WTC11 (cell line): ENCODE measurements around the gene HEBP1. TPM values are rescaled to one million over a fixed set of nuclear protein-coding genes. Genes with fewer than 3 reads are reported as not detected.

Source experiments
- ATAC-seq: fragments of 200-7000 bp; cut with Tn5 transposase; 2 replicates; pipeline ENCODE4 v1.10.0; 2021; ENCODE audit warnings: mild to moderate bottlenecking, moderate library complexity
- CTCF ChIA-PET: fragments of 300-600 bp; sonication (Branson Sonifier 250); formaldehyde crosslinking; loops from one replicate; lab custom pipeline; 2021; ENCODE audit warnings: antibody characterized with exemption; lab: Charles Lee
- POLR2A ChIA-PET: fragments of 350-600 bp; sonication (Branson Sonifier 250); formaldehyde crosslinking; loops from one replicate; lab custom pipeline; 2021; ENCODE audit warnings: antibody characterized with exemption; lab: Charles Lee
- DNase-seq: peaks from one replicate; pipeline ENCODE4 v3.0.0; 2021; ENCODE audit warnings: low spot score
- H3K27ac Mint-ChIP-seq: 2 replicates; pipeline ENCODE4 v1.8.0; 2021; ENCODE audit warnings: mixed read lengths
- H3K27me3 Mint-ChIP-seq: 2 replicates; pipeline ENCODE4 v1.8.0; 2021; ENCODE audit warnings: low read depth, mild to moderate bottlenecking, moderate library complexity, mixed read lengths
- H3K36me3 Mint-ChIP-seq: 2 replicates; pipeline ENCODE4 v1.8.0; 2021; ENCODE audit warnings: mixed read lengths
- H3K4me1 Mint-ChIP-seq: 2 replicates; pipeline ENCODE4 v1.8.0; 2022; ENCODE audit warnings: mixed read lengths
- H3K4me3 Mint-ChIP-seq: 2 replicates; pipeline ENCODE4 v1.8.0; 2021; ENCODE audit warnings: mild to moderate bottlenecking, moderate library complexity, mixed read lengths
- H3K9me3 Mint-ChIP-seq: 2 replicates; pipeline ENCODE4 v1.8.0; 2021; ENCODE audit warnings: mixed read lengths
- ATF1 ChIP-seq: sonication (generic); formaldehyde crosslinking; IDR thresholded peaks from 2 replicates; pipeline ENCODE4 v1.8.1; 2023; ENCODE audit warnings: mild to moderate bottlenecking, moderate library complexity, missing genetic modification reagents
- ATF2 ChIP-seq: sonication (generic); formaldehyde crosslinking; IDR thresholded peaks from 2 replicates; pipeline ENCODE4 v1.8.1; 2022; ENCODE audit warnings: low read depth, missing genetic modification reagents, borderline replicate concordance
- ATF3 ChIP-seq: sonication (generic); formaldehyde crosslinking; conservative IDR thresholded peaks from 2 replicates; pipeline ENCODE4 v1.8.1; 2022; ENCODE audit warnings: mild to moderate bottlenecking, missing genetic modification reagents
- E2F4 ChIP-seq: sonication (generic); formaldehyde crosslinking; IDR thresholded peaks from 2 replicates; pipeline ENCODE4 v1.8.1; 2022; ENCODE audit warnings: low read depth, mild to moderate bottlenecking, moderate library complexity, missing genetic modification reagents, borderline replicate concordance
- E2F5 ChIP-seq: sonication (generic); formaldehyde crosslinking; IDR thresholded peaks from 2 replicates; pipeline ENCODE4 v1.8.1; 2022; ENCODE audit warnings: mild to moderate bottlenecking, moderate library complexity, missing genetic modification reagents
- EMX1 ChIP-seq: fragments of 250-450 bp; sonication (Bioruptor Pico); IDR thresholded peaks from 2 replicates; pipeline ENCODE4 v1.8.0; 2021; ENCODE audit warnings: mild to moderate bottlenecking
- FOXP4 ChIP-seq: sonication (generic); formaldehyde crosslinking; IDR thresholded peaks from 2 replicates; pipeline ENCODE4 v1.8.0; 2022; ENCODE audit warnings: mild to moderate bottlenecking, missing genetic modification reagents
- IRF2 ChIP-seq: sonication (generic); formaldehyde crosslinking; IDR thresholded peaks from 2 replicates; pipeline ENCODE4 v1.8.0; 2022; ENCODE audit warnings: low read depth, missing genetic modification reagents, borderline replicate concordance
- MAX ChIP-seq: sonication (generic); formaldehyde crosslinking; IDR thresholded peaks from 2 replicates; pipeline ENCODE4 v1.8.0; 2022; ENCODE audit warnings: mild to moderate bottlenecking, missing genetic modification reagents
- MXD4 ChIP-seq: fragments of 250-450 bp; sonication (Bioruptor Pico); IDR thresholded peaks from 2 replicates; pipeline ENCODE4 v1.8.0; 2021; ENCODE audit warnings: mild to moderate bottlenecking, moderate library complexity, borderline replicate concordance
- NR2C2 ChIP-seq: sonication (generic); formaldehyde crosslinking; IDR thresholded peaks from 2 replicates; pipeline ENCODE4 v1.8.0; 2022; ENCODE audit warnings: mild to moderate bottlenecking, missing genetic modification reagents
- NR3C1 ChIP-seq: sonication (generic); formaldehyde crosslinking; conservative IDR thresholded peaks from 2 replicates; pipeline ENCODE4 v1.8.1; 2023; ENCODE audit warnings: low read depth, mild to moderate bottlenecking, missing genetic modification reagents
- OVOL2 ChIP-seq: fragments of 250-450 bp; sonication (Bioruptor Pico); IDR thresholded peaks from 2 replicates; pipeline ENCODE4 v1.9.0; 2021; ENCODE audit warnings: mild to moderate bottlenecking, borderline replicate concordance
- PRRX2 ChIP-seq: fragments of 250-450 bp; sonication (Bioruptor Pico); IDR thresholded peaks from 2 replicates; pipeline ENCODE4 v1.8.0; 2021; ENCODE audit warnings: mild to moderate bottlenecking
- RELA ChIP-seq: sonication (generic); formaldehyde crosslinking; IDR thresholded peaks from 2 replicates; pipeline ENCODE4 v1.8.1; 2022; ENCODE audit warnings: missing genetic modification reagents, mild to moderate bottlenecking, borderline replicate concordance
- SMAD3 ChIP-seq: sonication (generic); formaldehyde crosslinking; IDR thresholded peaks from 2 replicates; pipeline ENCODE4 v1.8.0; 2022; ENCODE audit warnings: missing genetic modification reagents, mild to moderate bottlenecking, borderline replicate concordance
- SMAD4 ChIP-seq: sonication (generic); formaldehyde crosslinking; IDR thresholded peaks from 2 replicates; pipeline ENCODE4 v1.8.0; 2022; ENCODE audit warnings: mild to moderate bottlenecking, missing genetic modification reagents
- SP1 ChIP-seq: sonication (generic); formaldehyde crosslinking; conservative IDR thresholded peaks from 2 replicates; pipeline ENCODE4 v1.8.1; 2022; ENCODE audit warnings: missing genetic modification reagents
- ZBTB21 ChIP-seq: sonication (generic); formaldehyde crosslinking; IDR thresholded peaks from 2 replicates; pipeline ENCODE4 v1.8.1; 2023; ENCODE audit warnings: mild to moderate bottlenecking, missing genetic modification reagents, borderline replicate concordance
- ZNF138 ChIP-seq: sonication (generic); formaldehyde crosslinking; conservative IDR thresholded peaks from 2 replicates; pipeline ENCODE4 v1.8.1; 2022; ENCODE audit warnings: mild to moderate bottlenecking, moderate library complexity, missing genetic modification reagents
- ZNF317 ChIP-seq: sonication (generic); formaldehyde crosslinking; IDR thresholded peaks from 2 replicates; pipeline ENCODE4 v1.8.1; 2023; ENCODE audit warnings: low read depth, mild to moderate bottlenecking, moderate library complexity, missing genetic modification reagents, borderline replicate concordance
- ZNF532 ChIP-seq: fragments of 250-450 bp; sonication (Bioruptor Pico); IDR thresholded peaks from 2 replicates; pipeline ENCODE4 v1.9.0; 2021; ENCODE audit warnings: mild to moderate bottlenecking, borderline replicate concordance
- total RNA-seq: library from RNA; stranded (reverse); gene quantifications from 3 replicates; pipeline ENCODE4 v1.2.3, GENCODE V29; 2021
- TF ChIP-seq, protein P1 (sequence below): sonication (generic); formaldehyde crosslinking; IDR thresholded peaks from 2 replicates; pipeline ENCODE4 v1.8.0; 2023; ENCODE audit warnings: missing genetic modification reagents
- TF ChIP-seq, protein P2 (sequence below): sonication (generic); formaldehyde crosslinking; IDR thresholded peaks from 2 replicates; pipeline ENCODE4 v1.8.0; 2022; ENCODE audit warnings: mild to moderate bottlenecking, missing genetic modification reagents

HEBP1 gene
- total RNA-seq, 1 experiment from 2014 or later = 61.8 TPM

DNA sequence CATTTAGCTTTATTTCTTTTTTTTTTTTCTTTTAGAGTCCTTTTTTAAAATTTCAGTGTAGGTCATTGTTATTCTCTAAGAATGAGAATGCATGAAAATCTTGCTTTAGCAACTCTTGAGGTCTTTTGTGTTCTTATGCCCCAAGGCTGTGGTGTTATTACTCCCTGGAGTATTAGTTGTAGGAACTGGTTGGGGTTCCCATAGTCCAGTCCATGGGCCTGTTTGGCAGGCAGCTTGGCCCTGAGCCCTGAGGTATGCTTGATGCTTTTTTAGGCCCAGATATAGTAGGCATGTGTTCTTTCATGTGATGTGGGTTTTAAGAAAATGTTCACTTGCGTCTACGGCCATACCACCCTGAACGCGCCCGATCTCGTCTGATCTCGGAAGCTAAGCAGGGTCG, 45.8 kb upstream of the HEBP1 start (continued):
- no peak for TF ChIP-seq NR2C2 (CRISPR knock-in tag)
- TF ChIP-seq RELA (CRISPR knock-in tag) = no peak
- TF ChIP-seq SP1 = no peak
- TF ChIP-seq ZBTB21 (CRISPR knock-in tag) = no peak
- no peak for TF ChIP-seq ATF1 (CRISPR knock-in tag)
- TF ChIP-seq FOXP4 (CRISPR knock-in tag) = no peak
- TF ChIP-seq PRRX2 (CRISPR knock-in tag) = no peak

- ChIA-PET POLR2A (interaction anchor here (0.6 kb wide), 1 partner anchor 38 kb away, joined by 5 read pairs; no protein-coding TSS in a partner anchor), CTCF (interaction anchor here (0.7 to 3.9 kb wide), 9 partner anchors 21 to 1725 kb away, joined by 3 to 19 read pairs (median 5); no protein-coding TSS in a partner anchor)
- TF ChIP-seq E2F4 (no peak), SMAD4 (CRISPR knock-in tag) (no peak), ATF2 (CRISPR knock-in tag) (no peak), ZNF317 (CRISPR knock-in tag) (no peak), E2F5 (CRISPR knock-in tag) (no peak), EMX1 (no peak), SMAD3 (no peak), PRRX2 (CRISPR knock-in tag) (no peak), MAX (no peak), NR2C2 (CRISPR knock-in tag) (no peak), ZNF532 (no peak), MXD4 (CRISPR knock-in tag) (no peak), OVOL2 (CRISPR knock-in tag) (no peak), NR3C1 (CRISPR knock-in tag) (no peak), IRF2 (no peak), ZNF138 (CRISPR knock-in tag) (no peak), ATF1 (CRISPR knock-in tag) (no peak), ATF3 (CRISPR knock-in tag) (no peak)
- TF ChIP-seq, protein P1, sequence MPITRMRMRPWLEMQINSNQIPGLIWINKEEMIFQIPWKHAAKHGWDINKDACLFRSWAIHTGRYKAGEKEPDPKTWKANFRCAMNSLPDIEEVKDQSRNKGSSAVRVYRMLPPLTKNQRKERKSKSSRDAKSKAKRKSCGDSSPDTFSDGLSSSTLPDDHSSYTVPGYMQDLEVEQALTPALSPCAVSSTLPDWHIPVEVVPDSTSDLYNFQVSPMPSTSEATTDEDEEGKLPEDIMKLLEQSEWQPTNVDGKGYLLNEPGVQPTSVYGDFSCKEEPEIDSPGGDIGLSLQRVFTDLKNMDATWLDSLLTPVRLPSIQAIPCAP = no peak
- TF ChIP-seq, protein P2, sequence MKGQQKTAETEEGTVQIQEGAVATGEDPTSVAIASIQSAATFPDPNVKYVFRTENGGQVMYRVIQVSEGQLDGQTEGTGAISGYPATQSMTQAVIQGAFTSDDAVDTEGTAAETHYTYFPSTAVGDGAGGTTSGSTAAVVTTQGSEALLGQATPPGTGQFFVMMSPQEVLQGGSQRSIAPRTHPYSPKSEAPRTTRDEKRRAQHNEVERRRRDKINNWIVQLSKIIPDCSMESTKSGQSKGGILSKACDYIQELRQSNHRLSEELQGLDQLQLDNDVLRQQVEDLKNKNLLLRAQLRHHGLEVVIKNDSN (CRISPR knock-in tag) = no peak
- H3K9me3 Mint-ChIP-seq = no peaks in the 10 kb centered on the region
- no peak for DNase-seq
- H3K4me3 Mint-ChIP-seq = peak overlapping the region; percentile 85
- H3K4me1 Mint-ChIP-seq = peaks cover 43% of the 10 kb centered on the region
- no peak for ATAC-seq
- no peaks in the 10 kb centered on the region for H3K36me3 Mint-ChIP-seq
- H3K27ac Mint-ChIP-seq = no peak overlapping the region
- H3K27me3 Mint-ChIP-seq = peaks cover 15% of the 10 kb centered on the region
Observed at GRCh38 chr12:13044906-13045299, 44.8 kb upstream of the HEBP1 start.
